Colonic mucosa (tissue), 4 donors: ENCODE results near the gene PRM2. TPM values are rescaled to one million over a fixed set of nuclear protein-coding genes. Genes with fewer than 3 reads are reported as not detected.

Experiments used
- DNase-seq: peaks from one replicate; pipeline ENCODE4 v3.0.0-alpha.2; 2020
- H3K27ac ChIP-seq: fragments of 200-600 bp; one replicate; pipeline ENCODE4 v1.8.0; 2021
- H3K27me3 ChIP-seq: fragments of 200-600 bp; one replicate; pipeline ENCODE4 v1.8.0; 2021
- H3K36me3 ChIP-seq: fragments of 200-600 bp; one replicate; pipeline ENCODE4 v1.8.0; 2021
- H3K4me1 ChIP-seq: fragments of 200-600 bp; one replicate; pipeline ENCODE4 v1.8.0; 2021; ENCODE audit warnings: mild to moderate bottlenecking
- H3K4me3 ChIP-seq: fragments of 200-600 bp; one replicate; pipeline ENCODE4 v1.8.0; 2021
- H3K9ac ChIP-seq, 2 donors: one replicate each; pipeline ENCODE4 v1.7.0; 2013; ENCODE audit warnings: control low read depth in 2 of 2, low read depth in 2 of 2, low read length in 2 of 2
- H3K9me3 ChIP-seq: fragments of 200-600 bp; one replicate; pipeline ENCODE4 v1.8.0; 2021
- CTCF ChIP-seq: fragments of 200-600 bp; IDR thresholded peaks from one replicate; pipeline ENCODE4 v1.8.0; 2022; ENCODE audit warnings: antibody characterized with exemption, mild to moderate bottlenecking
- intact Hi-C: fragments of 100-400 bp; cut with DNase I; formaldehyde crosslinking; loops from one replicate; pipeline ENCODE4 v1.14.1; 2022
- total RNA-seq, 2 donors: library from RNA; stranded (reverse); fragmentation: NEBNext Ultra II Directional in 1 of 2; extraction: Animal tissue kit (Norgen Biotek cat#: 25700) in 1 of 2; gene quantifications; one replicate each; pipeline ENCODE4 v1.2.1, GENCODE V29; 2021
- donor health status: healthy.
- donor health status: DM: no; HTN: no; CAD: no.
- donor health status: DM: no; HTN: no; CAD: no.

The PRM2 gene
- total RNA-seq, 2 donors from 2014 or later, result not detected

- Histone ChIP-seq H3K36me3 (no peaks in the 10 kb centered on the region), H3K9ac (no peak overlapping the region), H3K4me1 (no peaks in the 10 kb centered on the region), H3K27me3 (no peaks in the 10 kb centered on the region), H3K27ac (no peak overlapping the region), H3K4me3 (no peak overlapping the region), H3K9me3 (no peaks in the 10 kb centered on the region)
- no peak for DNase-seq
- TF ChIP-seq CTCF, result no peak
- intact Hi-C loops, result no loop called here
Measured at GRCh38 chr16:11320170-11320569, 43.9 kb upstream of the PRM2 start.

- Histone ChIP-seq H3K27ac (no peak overlapping the region), H3K9ac (no peak overlapping the region), H3K4me1 (no peaks in the 10 kb centered on the region), H3K27me3 (no peaks in the 10 kb centered on the region), H3K9me3 (no peaks in the 10 kb centered on the region), H3K36me3 (no peaks in the 10 kb centered on the region), H3K4me3 (no peak overlapping the region)
- intact Hi-C loops, result no loop called here
- no peak for TF ChIP-seq CTCF
- DNase-seq, result no peak
Measured at GRCh38 chr16:11319529-11320146, 43.4 kb upstream of the PRM2 start.

- Histone ChIP-seq H3K27me3 (no peaks in the 10 kb centered on the region), H3K9ac (no peak overlapping the region), H3K36me3 (no peaks in the 10 kb centered on the region), H3K4me1 (no peaks in the 10 kb centered on the region), H3K27ac (no peak overlapping the region), H3K9me3 (no peaks in the 10 kb centered on the region), H3K4me3 (no peak overlapping the region)
- no peak for DNase-seq
- intact Hi-C loops, result no loop called here
- no peak for TF ChIP-seq CTCF
Measured at GRCh38 chr16:11318817-11319216, 42.5 kb upstream of the PRM2 start.

- no peaks in the 10 kb centered on the region for H3K36me3 ChIP-seq
- DNase-seq, result no peak
- peaks cover 3% of the 10 kb centered on the region for H3K4me1 ChIP-seq
- no peaks in the 10 kb centered on the region for H3K9me3 ChIP-seq
- no peak for TF ChIP-seq CTCF
- H3K9ac ChIP-seq, result no peak overlapping the region
- intact Hi-C loops, result no loop called here
- no peak overlapping the region for H3K27ac ChIP-seq
- no peak overlapping the region for H3K4me3 ChIP-seq
- H3K27me3 ChIP-seq, result no peaks in the 10 kb centered on the region
Measured at GRCh38 chr16:11316331-11317015, 40.2 kb upstream of the PRM2 start.

GRCh38 chr16:11315510-11315909, 39.2 kb upstream of the PRM2 start:
- Histone ChIP-seq H3K27ac (no peak overlapping the region), H3K9me3 (no peaks in the 10 kb centered on the region), H3K4me3 (no peak overlapping the region), H3K9ac (no peak overlapping the region), H3K36me3 (no peaks in the 10 kb centered on the region), H3K27me3 (no peaks in the 10 kb centered on the region), H3K4me1 (peaks cover 3% of the 10 kb centered on the region)
- no peak for TF ChIP-seq CTCF
- no peak for DNase-seq
- intact Hi-C loops, result no loop called here
